Cerebellar nuclear complex (tissue), 1 donor: ENCODE measurements around the gene MAP7D1.
"Not testable (repeated sequence)": the region's sequence is repeated elsewhere in the genome, so short reads cannot be mapped to it uniquely, and the experiment has no call there.

Source experiments
- DNase-seq, 2 experiments: peaks; one replicate each; lab custom pipeline; 2025; lab: John Stamatoyannopoulos, UW

MAP7D1 gene

GRCh38 chr1:36151845-36152203 is 4.1 kb upstream of the MAP7D1 start:
- no peak for DNase-seq

DNA sequence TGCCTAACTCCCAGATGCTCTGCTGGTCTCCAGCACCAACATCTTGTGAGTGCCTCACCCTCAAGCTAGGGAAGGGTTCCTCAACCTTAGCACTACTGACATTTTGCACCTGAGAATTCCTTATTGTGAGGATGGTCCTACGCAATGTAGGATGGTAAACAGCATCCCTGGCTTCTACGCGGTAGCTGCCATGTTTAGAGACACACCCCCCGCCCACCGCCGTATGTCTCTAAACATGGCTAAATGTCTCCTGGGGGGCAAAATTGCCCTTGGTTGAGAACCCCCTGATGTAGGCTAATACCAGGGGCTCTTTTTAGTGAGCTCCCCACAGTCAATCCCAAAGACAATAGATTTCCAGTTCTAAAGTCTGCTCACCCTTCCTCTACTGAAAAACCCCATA is 2.5 kb upstream of the MAP7D1 start:
- no peak for DNase-seq

DNA sequence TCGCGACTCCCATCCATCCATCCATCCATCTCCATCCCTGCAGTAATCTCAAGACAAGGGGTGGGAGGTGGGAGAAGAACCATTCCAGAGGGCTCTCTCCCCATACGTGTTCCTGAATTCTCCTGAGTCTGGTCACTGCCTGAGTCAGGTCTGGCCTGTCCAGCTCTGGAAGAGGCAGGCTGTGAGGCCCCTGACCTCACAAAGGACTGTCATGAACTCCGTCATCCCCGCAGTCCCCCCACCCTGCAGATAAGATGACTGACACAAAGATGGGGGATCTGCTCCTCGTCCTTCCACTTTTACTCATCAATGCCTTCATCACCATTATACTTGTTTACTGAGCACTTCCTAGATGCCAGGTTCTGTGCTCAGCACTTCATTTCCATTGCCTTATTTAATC is 1.6 kb upstream of the MAP7D1 start:
- DNase-seq, result no peak

DNA sequence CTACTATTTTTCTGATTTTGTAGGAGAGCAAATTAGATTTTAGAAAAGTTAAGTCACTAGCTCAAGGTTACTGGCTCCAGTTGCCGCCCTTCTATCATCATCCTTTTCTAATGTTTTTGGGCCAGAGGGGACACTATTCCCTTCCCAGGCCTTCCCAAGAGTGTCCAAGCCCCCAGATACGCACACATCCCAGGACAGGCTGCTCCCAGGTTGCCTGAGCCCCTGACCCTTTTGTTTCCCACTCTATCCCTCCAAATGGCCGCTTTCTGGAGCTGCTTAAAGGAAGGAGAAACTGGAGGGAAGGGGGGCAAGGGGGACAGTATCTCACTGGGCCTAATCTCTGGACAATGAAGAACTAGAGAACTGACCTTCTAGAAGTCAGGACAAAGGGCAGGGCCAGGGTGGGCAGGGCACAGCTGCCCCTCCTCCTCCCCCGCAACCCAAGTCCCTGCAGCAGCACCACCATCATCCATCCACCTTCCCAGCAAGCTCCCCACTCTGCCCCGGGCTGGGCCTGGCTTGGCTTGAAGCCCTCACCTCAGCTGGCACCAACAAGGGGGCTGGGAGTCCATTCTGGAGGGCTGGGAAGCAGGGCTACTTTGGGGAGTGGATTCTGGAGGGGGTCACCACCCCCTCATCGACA is 1.1 kb upstream of the MAP7D1 start:
- DNase-seq, result no peak

DNA sequence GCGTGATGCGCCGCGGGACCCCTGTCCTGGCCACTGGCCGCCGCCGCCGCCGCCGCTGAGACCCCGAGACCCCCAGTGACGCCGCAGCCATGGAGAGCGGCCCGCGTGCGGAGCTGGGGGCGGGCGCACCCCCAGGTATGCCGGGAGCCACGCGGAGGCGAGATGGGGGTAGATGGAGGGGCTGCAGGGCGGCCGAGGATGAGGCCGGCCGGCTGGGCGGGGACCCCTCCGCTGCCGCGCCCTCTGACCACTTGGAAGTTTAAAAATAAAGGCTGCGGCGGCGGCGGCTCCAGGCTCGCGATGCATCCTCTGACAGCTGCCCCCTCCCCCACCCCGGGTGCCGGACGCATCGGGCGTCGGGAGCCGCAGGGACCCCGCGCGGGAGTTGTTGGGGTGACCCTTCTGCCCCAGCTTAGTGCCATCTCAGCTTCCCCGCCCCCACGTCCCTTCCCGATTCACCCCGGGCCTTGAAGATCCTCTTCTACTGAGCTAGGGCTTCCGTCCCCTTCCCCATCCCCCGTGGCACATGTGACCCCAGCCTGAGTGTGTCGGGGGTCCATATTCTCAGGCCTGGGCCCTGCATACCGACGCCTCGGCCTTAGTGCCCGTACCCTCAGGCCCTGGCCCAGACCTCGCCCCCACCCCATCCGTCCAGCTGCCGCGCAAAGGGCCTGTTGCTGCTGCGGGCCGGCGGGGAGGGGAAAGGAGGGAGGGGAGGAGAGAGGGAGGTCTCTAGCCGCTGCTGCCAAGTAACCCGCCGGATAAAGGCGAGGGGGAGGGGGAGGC is 562 bp downstream of the MAP7D1 start:
- no peak for DNase-seq

DNA sequence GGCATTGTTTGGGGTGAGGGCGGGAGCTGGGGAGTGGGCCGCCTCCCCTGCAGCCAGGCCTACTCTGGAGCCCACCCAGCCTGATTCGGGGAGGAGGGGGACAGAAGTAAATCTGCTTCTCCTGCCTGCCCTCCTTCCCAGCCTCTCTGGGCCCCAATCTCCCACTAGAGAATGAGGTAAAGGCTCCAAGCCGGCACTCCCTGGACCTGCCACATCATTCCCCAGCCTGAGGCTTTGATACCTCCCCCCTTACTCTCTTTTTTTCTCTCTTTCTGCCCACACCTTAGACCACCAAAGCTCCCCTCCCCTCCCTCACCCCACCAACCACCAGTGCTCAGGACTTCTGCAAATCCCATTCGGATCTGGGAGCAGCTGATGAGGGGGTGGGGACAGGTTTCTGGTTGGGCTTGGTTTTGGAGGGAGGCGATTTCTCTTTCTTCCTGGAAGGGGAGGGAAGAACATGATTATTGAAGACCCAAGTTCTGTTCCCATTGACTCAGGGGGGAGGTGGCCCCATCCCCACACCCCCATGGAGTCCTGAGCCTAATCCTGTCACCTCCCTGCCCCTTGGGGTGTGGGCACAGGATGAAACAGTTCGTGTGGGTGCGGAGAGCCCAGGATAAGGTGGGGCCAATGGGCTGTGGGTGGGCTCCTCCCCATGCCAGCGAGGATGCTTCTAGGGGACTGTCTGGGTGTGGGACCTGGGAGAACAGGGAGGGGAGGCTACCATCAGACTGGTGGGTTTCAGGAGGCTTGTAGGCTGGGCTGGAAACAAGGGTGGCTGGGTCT is 1.3 kb downstream of the MAP7D1 start:
- DNase-seq, result no peak

DNA sequence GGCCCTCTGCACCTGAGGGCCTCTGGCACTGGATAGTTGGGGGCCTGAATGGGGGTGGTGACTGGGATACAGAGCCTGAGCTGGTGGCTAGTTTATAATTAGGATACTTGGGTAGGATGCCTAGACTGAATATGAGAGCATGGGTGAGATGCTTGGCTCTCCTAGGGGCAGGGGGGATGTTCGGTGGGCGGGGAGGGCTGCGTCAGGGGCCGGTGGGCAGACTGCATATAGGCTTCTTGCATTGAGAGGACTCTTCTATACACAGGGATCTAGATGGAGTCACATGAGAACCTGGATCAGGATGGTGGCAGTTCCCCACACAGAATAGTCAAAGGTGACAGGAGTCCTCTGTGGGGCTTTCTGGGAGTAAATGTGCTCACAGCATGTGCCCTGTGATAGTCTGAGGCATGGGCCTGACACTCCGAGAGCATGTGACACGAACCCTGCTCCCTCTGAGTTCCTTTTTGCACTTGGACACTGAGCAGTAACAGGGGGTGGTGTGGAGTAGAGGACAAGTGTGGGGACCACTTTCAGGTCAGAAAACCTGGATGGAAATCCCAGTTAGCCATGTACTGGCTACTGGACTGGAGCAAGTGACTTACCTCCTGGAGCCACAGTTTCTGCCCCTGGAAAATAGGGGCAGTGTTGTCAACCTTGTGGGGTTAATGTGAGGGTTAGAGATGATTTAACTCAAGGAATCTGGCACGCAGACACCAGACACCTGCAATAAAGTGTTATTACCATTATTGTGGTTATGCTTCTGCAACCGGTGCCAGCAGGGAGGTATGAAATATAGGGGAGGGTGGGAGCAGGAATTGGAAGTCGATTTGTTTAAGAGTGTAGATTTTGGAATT is 2.2 kb downstream of the MAP7D1 start:
- no peak for DNase-seq

- not testable (repeated sequence) for DNase-seq
These were observed 2.9 kb downstream of the MAP7D1 start for GRCh38 chr1:36158827-36159252.

DNA sequence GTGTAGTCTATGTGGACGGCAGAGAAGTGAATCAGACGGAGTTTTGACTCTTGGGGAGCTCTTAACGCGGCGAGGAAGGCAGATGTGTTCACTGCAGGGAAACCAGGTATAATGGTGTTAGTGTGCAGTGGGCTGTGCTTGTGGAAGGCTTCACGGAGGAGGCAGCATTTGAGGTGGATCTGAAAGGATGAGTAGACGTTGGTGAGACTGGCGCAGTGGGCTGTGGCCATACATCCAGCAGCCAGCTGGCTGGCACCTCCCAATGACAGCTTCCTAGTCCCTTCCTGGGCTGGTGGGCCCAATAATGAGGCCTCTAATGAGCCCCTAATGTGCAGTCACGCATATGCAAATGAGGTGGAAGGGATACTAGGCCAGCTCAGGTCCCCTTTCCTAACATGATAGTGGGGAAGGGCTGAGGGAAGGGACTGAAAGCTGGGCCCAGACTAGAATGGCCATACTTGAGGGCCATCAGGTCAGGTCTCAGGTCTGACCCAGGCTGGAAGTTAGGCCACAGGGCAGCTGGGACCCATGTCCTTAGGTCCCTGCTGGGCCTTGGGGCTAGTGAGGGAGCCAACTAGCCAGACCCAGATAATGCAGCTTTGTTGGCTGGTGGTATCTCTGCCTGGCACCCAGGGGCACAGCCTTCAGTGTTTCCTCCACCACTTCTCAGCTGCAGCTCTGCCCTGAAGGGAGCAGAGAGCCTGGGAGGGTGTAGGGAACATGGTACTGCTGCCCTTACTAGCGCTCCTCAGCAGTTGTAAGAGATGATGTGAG is 3.8 kb downstream of the MAP7D1 start:
- no peak for DNase-seq

DNA sequence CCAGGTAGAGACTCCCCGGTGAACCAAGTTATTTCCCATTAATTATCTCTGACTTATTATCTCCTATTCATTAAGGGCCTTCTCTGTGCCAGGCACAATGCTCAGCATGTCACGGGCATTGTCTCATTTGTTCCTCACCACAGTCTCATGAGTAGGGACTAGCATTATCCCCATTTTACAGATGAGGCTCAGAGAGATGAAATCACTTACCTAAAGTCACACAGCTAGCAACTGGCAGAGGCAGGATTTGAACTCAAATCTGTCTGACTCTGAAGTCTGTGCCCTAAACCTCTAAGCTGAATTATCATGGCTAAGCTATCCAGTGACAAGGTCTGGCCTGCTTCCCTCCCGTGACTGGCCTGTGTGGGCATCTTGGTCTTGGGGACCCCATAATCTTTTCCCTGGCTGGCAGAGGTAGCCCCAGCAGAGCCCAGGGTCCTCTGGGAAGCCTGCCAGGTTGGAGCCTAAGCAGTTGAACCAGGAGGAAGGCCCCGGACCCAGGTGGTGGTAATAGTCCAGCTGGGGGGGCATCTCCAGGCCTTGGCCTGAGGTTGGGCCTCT is 4.5 kb downstream of the MAP7D1 start:
- DNase-seq, result no peak

GRCh38 chr1:36160949-36161485 is 5.1 kb downstream of the MAP7D1 start:
- DNase-seq, result no peak

GRCh38 chr1:36161641-36162531 is 5.9 kb downstream of the MAP7D1 start:
- no peak for DNase-seq

- no peak for DNase-seq
These were observed 6.8 kb downstream of the MAP7D1 start for GRCh38 chr1:36162680-36163239.

DNA sequence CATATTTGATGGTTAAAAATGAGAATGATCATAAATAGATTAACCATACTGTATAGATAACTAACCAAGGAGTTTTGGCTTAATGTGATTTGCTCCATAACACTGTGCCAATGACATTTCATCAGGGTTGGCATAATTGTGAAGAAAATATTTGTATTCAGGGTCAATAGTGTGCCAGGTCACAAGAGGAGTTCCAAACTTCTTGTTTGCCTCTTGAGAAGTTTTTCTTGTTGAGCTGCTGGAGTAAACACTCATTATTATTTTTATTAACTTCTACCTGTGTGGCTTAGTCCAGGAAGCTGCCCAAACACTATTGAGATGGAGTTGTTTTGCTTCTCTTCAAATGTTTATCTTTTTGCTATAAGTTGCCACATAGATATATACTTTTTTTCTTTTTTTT is 7.5 kb downstream of the MAP7D1 start:
- no peak for DNase-seq

DNA sequence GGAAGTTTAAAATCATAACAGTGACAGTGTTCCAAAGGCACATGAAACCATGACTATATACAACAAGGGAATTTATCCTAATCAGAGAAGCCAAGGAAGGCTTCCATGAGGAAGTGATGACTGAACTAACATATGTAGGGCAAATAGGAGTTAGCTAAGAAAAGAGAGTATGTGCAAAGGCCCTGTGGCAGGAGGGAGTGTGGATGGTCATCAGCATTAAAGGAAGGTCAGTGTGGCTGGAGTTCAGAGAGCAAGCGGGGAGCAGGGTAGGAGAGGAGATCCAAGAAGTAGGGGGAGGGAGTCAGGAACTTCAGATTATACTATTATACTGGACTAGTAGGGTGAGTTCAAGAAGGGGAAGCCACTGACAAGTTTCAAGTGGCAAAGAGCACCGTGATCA is 8.4 kb downstream of the MAP7D1 start:
- DNase-seq, result no peak

GRCh38 chr1:36165145-36165544 is 9.2 kb downstream of the MAP7D1 start:
- no peak for DNase-seq

DNA sequence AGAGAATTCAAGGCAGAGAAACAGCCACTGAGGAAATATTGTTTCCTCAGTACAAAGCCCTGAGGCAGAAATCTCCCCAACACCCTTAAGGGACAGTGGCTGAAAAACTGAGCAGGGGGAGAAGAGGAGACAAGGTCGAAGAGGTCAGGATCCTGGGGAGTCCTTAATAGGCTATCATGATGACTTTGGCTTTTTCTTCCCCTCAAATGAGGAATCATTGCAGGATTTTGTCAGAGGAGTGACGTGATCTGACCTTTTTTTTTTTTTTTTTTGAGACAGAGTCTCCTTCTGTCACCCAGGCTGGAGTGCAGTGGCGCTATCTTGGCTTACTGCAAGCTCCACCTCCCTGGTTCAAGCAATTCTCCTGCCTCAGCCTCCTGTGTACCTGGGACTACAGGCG is 10.2 kb downstream of the MAP7D1 start:
- DNase-seq, result no peak

DNA sequence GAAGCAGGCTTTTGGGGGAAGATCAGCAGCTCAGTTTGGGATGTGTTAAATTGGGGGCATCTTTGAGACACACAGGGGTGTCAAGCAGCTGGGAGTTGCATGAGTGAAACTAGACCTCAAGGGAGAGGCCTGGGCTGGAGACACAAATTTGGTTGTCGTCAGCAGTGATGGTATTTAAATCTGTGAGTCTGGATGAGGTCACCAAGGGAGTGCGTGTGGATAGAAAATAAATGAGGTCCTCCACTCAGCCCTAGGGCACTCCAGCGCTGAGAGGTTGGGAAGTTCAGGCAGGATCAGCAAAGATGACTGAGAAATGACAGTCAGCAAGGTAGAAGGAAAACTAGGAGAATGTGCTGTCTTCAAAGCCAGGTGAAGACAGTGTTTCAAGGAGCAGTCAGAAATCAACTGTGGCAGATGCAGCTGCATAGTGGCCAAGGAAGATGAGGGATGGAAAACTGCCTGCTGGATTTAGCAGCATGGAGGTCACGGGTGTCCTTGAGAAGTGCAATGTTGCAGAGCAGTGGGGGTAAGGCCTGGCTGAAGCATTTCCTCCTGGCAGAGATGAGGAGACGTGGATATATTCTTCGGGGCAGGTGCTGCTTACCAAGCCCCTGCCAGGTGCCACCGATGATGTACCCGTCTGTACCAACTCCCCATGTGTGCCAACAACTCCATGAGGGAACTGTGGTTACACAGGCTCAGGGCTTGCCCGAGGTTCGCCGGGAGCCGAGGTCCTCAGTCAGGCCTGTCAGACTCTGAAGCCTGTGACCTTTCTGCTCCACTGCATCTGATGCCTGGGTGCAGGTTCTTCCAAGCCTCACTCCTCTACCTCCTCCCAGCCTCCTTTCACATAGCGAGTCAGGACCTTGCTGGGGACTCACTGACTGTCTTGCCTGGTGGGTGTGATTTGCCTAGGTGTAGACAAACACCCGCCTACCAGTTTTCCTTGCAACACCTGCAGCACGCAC is 11.3 kb downstream of the MAP7D1 start:
- no peak for DNase-seq
